CD14-positive monocyte (primary cell): Measurements from ENCODE around the gene STK32B. TPM values are rescaled to one million over a fixed set of nuclear protein-coding genes. Genes with fewer than 3 reads are reported as not detected.

ENCODE experiments used
- DNase-seq, 3 donors: peaks; one replicate each; pipeline ENCODE4 v3.0.0-alpha.2; 2011 to 2022
- H2AFZ ChIP-seq: 2 replicates; pipeline ENCODE4 v1.6.0; 2012; ENCODE audit warnings: mild to moderate bottlenecking, low read depth, low read length, inconsistent platforms; ENCODE audit not compliant: insufficient read depth, poor library complexity, severe bottlenecking
- H3K27ac ChIP-seq, 2 donors: 1 replicate in 1 of 2; 2 replicates in 1 of 2; pipeline ENCODE4 v1.5.1; 2012 to 2013; ENCODE audit warnings: low read length in 2 of 2, control low read depth in 1 of 2, inconsistent platforms in 1 of 2, low read depth in 1 of 2, mild to moderate bottlenecking in 1 of 2
- H3K27me3 ChIP-seq, 2 donors: one replicate each; pipeline versions ENCODE4 v1.6.0 to v1.6.1; 2011 to 2013; ENCODE audit warnings: low read length in 2 of 2; ENCODE audit not compliant: control insufficient read depth in 2 of 2, insufficient read depth in 2 of 2
- H3K36me3 ChIP-seq, 2 donors: replicated peaks in 1 of 2; 1 replicate in 1 of 2; 2 replicates in 1 of 2; pipeline versions ENCODE4 v1.5.1 to v1.6.1; 2012 to 2013; ENCODE audit warnings: low read length in 2 of 2, control low read depth in 1 of 2, inconsistent platforms in 1 of 2, mild to moderate bottlenecking in 1 of 2; ENCODE audit not compliant: insufficient read depth in 2 of 2, control insufficient read depth in 1 of 2
- H3K4me1 ChIP-seq, 2 donors: 1 replicate in 1 of 2; 2 replicates in 1 of 2; pipeline versions ENCODE4 v1.5.1 to v1.6.1; 2012 to 2013; ENCODE audit warnings: low read length in 2 of 2, control low read depth in 1 of 2, inconsistent platforms in 1 of 2, mild to moderate bottlenecking in 1 of 2, moderate library complexity in 1 of 2; ENCODE audit not compliant: insufficient read depth in 2 of 2, control insufficient read depth in 1 of 2
- H3K4me2 ChIP-seq: replicated peaks from 2 replicates; pipeline ENCODE3; 2012; ENCODE audit warnings: low read length, moderate library complexity, mild to moderate bottlenecking; ENCODE audit not compliant: poor library complexity, severe bottlenecking; ENCODE audit errors: extremely low read depth
- H3K4me3 ChIP-seq, 3 experiments: fragments of 200-600 bp in 1 of 3; sonication (generic) in 1 of 3; replicated peaks in 1 of 3; 1 replicate in 2 of 3; 2 replicates in 1 of 3; pipeline ENCODE4 v1.5.1; 2011 to 2013; ENCODE audit warnings: low read length in 3 of 3, mild to moderate bottlenecking in 3 of 3, control low read depth in 2 of 3, low read depth in 2 of 3, inconsistent platforms in 1 of 3, moderate library complexity in 1 of 3
- H3K79me2 ChIP-seq: 2 replicates; pipeline ENCODE4 v1.6.0; 2012; ENCODE audit warnings: mild to moderate bottlenecking, control low read depth, inconsistent platforms, low read length, moderate library complexity; ENCODE audit not compliant: insufficient read depth
- H3K9ac ChIP-seq: 2 replicates; pipeline ENCODE4 v1.6.0; 2017; ENCODE audit warnings: low read length, mild to moderate bottlenecking; ENCODE audit not compliant: insufficient read depth, poor library complexity, severe bottlenecking
- H3K9me3 ChIP-seq, 2 donors: replicated peaks in 1 of 2; 1 replicate in 1 of 2; 2 replicates in 1 of 2; pipeline versions ENCODE4 v1.5.1 to v1.6.1; 2012 to 2013; ENCODE audit warnings: low read length in 2 of 2, control low read depth in 1 of 2; ENCODE audit not compliant: control insufficient read depth in 1 of 2, insufficient read depth in 1 of 2
- H4K20me1 ChIP-seq: 2 replicates; pipeline ENCODE4 v1.6.0; 2012; ENCODE audit warnings: mild to moderate bottlenecking, low read length, control low read depth, moderate library complexity; ENCODE audit not compliant: insufficient read depth
- H3K27ac Mint-ChIP-seq, 7 donors: one replicate each; pipeline ENCODE4 v1.8.0; 2020; ENCODE audit warnings: mild to moderate bottlenecking in 7 of 7, mixed read lengths in 7 of 7, moderate library complexity in 6 of 7, inconsistent platforms in 2 of 7
- H3K27me3 Mint-ChIP-seq, 3 donors: one replicate each; pipeline ENCODE4 v1.8.0; 2021 to 2022; ENCODE audit warnings: low read depth in 3 of 3, mild to moderate bottlenecking in 3 of 3, mixed read lengths in 3 of 3, moderate library complexity in 3 of 3, inconsistent platforms in 1 of 3
- H3K36me3 Mint-ChIP-seq, 2 donors: one replicate each; pipeline ENCODE4 v1.8.0; 2020; ENCODE audit warnings: mixed read lengths in 2 of 2, inconsistent platforms in 1 of 2, mild to moderate bottlenecking in 1 of 2
- H3K4me1 Mint-ChIP-seq: one replicate; pipeline ENCODE4 v1.8.0; 2020; ENCODE audit warnings: mild to moderate bottlenecking, mixed read lengths
- H3K4me3 Mint-ChIP-seq, 2 donors: one replicate each; pipeline ENCODE4 v1.8.0; 2020; ENCODE audit warnings: mild to moderate bottlenecking in 2 of 2, mixed read lengths in 2 of 2, moderate library complexity in 1 of 2
- H3K9me3 Mint-ChIP-seq, 7 donors: one replicate each; pipeline ENCODE4 v1.8.0; 2020 to 2022; ENCODE audit warnings: mixed read lengths in 7 of 7, mild to moderate bottlenecking in 6 of 7, moderate library complexity in 6 of 7, inconsistent platforms in 2 of 7
- CTCF ChIP-seq: fragments of 200-600 bp; IDR thresholded peaks from one replicate; pipeline ENCODE4 v1.8.0; 2022; ENCODE audit warnings: antibody characterized with exemption, mild to moderate bottlenecking
- WGBS: methylation state at CpG from one replicate; pipeline ENCODE4 v1.1.5; 2013; ENCODE audit warnings: missing lambda C conversion rate; ENCODE audit not compliant: insufficient coverage; 5-methylcytosine and 5-hydroxymethylcytosine counted together
- intact Hi-C, 2 donors: fragments of 100-400 bp; cut with micrococcal nuclease; formaldehyde crosslinking; loops; one replicate each; pipeline versions ENCODE4 v1.15.0 to v1.15.1; 2023
- polyA plus RNA-seq, 3 donors: library from polyadenylated mRNA; depleted of rRNA in 1 of 3; unstranded in 2 of 3; stranded (reverse) in 1 of 3; fragments of 300-500 nt in 2 of 3; fragments of >200 nt in 1 of 3; fragmentation: Illumina TruSeq in 2 of 3; gene quantifications; 1 replicate in 2 of 3; 2 replicates in 1 of 3; pipeline ENCODE4 v1.2.3, GENCODE V29; 2012 to 2021

The STK32B gene
- polyA plus RNA-seq, 3 donors = 0.61 to 1.7 (median 0.75) TPM

- 90% methylated on average over 2 of the region's 9 CpGs for WGBS
- no peak overlapping the region for H3K27ac ChIP-seq
- no peak for DNase-seq
- H3K9ac ChIP-seq = no peak overlapping the region
- H3K36me3 Mint-ChIP-seq = no peaks in the 10 kb centered on the region
- no peak overlapping the region for H3K4me2 ChIP-seq
- no peaks in the 10 kb centered on the region for H3K9me3 ChIP-seq
- no peaks in the 10 kb centered on the region for H3K4me1 ChIP-seq
- no peaks in the 10 kb centered on the region for H4K20me1 ChIP-seq
- H3K27me3 Mint-ChIP-seq = peaks cover 0 to 6% (median 3%) of the 10 kb centered on the region in 3 donors
- no peaks in the 10 kb centered on the region for H3K9me3 Mint-ChIP-seq
- no peak for TF ChIP-seq CTCF
- no peak overlapping the region for H3K4me3 Mint-ChIP-seq
- intact Hi-C loops = no loop called here
- no peaks in the 10 kb centered on the region for H3K79me2 ChIP-seq
- no peak overlapping the region for H3K27ac Mint-ChIP-seq
- no peak overlapping the region for H2AFZ ChIP-seq
- H3K27me3 ChIP-seq = no peaks in the 10 kb centered on the region
- H3K4me3 ChIP-seq = no peak overlapping the region
- no peaks in the 10 kb centered on the region for H3K4me1 Mint-ChIP-seq
- no peaks in the 10 kb centered on the region for H3K36me3 ChIP-seq
Observed at GRCh38 chr4:5137927-5138326, 86.6 kb downstream of the STK32B start.

GRCh38 chr4:5138389-5138788 lies 87.1 kb downstream of the STK32B start:
- WGBS = 100% methylated on average over 3 of the region's 3 CpGs
- no peaks in the 10 kb centered on the region for H3K4me1 ChIP-seq
- Mint-ChIP-seq H3K9me3 (no peaks in the 10 kb centered on the region), H3K36me3 (peaks cover 0 to under 1% of the 10 kb centered on the region in 2 donors), H3K27me3 (peaks cover 0 to 6% (median 3%) of the 10 kb centered on the region in 3 donors), H3K4me3 (no peak overlapping the region), H3K4me1 (no peaks in the 10 kb centered on the region), H3K27ac (no peak overlapping the region)
- no peak overlapping the region for H3K4me2 ChIP-seq
- H3K79me2 ChIP-seq = no peaks in the 10 kb centered on the region
- no peaks in the 10 kb centered on the region for H3K27me3 ChIP-seq
- no peak overlapping the region for H3K9ac ChIP-seq
- H3K27ac ChIP-seq = no peak overlapping the region
- no peak for TF ChIP-seq CTCF
- no peaks in the 10 kb centered on the region for H4K20me1 ChIP-seq
- intact Hi-C loops = no loop called here
- H3K4me3 ChIP-seq = no peak overlapping the region
- H3K9me3 ChIP-seq = no peaks in the 10 kb centered on the region
- H3K36me3 ChIP-seq = no peaks in the 10 kb centered on the region
- no peak for DNase-seq
- no peak overlapping the region for H2AFZ ChIP-seq
